Stimulated activated CD8-positive, alpha-beta memory T cell treated with anti-CD3 and anti-CD28 coated beads, Interleukin-12 subunit alpha, Interleukin-12 subunit beta, amount 100 ng/mL, for 24 hours (primary cell): ENCODE results near the gene SPTAN1.

ENCODE experiments used
- DNase-seq: peaks from one replicate; pipeline ENCODE4 v3.0.0-alpha.2; 2020; ENCODE audit errors: extremely low read depth

SPTAN1 gene

GRCh38 chr9:128632486-128632885 is 80.1 kb downstream of the SPTAN1 start:
- DNase-seq, result no peak

- DNase-seq, result no peak
Measured at GRCh38 chr9:128633057-128633456, 80.7 kb downstream of the SPTAN1 start.

- DNase-seq, result no peak
Measured at GRCh38 chr9:128633601-128634000, 81.2 kb downstream of the SPTAN1 start.

GRCh38 chr9:128634111-128634510 is 81.7 kb downstream of the SPTAN1 start:
- no peak for DNase-seq

GRCh38 chr9:128634651-128635262 is 82.4 kb downstream of the SPTAN1 start:
- no peak for DNase-seq

- DNase-seq, result no peak
Measured at GRCh38 chr9:128635266-128636023, 83.1 kb downstream of the SPTAN1 start.

GRCh38 chr9:128636024-128636390 is 83.6 kb downstream of the SPTAN1 start:
- no peak for DNase-seq

GRCh38 chr9:128636556-128637530 is 84.5 kb downstream of the SPTAN1 start:
- no peak for DNase-seq

GRCh38 chr9:128637656-128638055 is 85.3 kb downstream of the SPTAN1 start:
- no peak for DNase-seq

- DNase-seq, result no peak
Measured at GRCh38 chr9:128638580-128638979, 86.2 kb downstream of the SPTAN1 start.

GRCh38 chr9:128640603-128641002 is 88.2 kb downstream of the SPTAN1 start:
- no peak for DNase-seq

GRCh38 chr9:128642675-128643245 is 90.4 kb downstream of the SPTAN1 start:
- no peak for DNase-seq

GRCh38 chr9:128643519-128644300 is 91.3 kb downstream of the SPTAN1 start:
- no peak for DNase-seq

- peak; percentile 15 for DNase-seq
Measured at GRCh38 chr9:128648206-128648605, 95.8 kb downstream of the SPTAN1 start.

GRCh38 chr9:128651798-128652197 is 99.4 kb downstream of the SPTAN1 start:
- no peak for DNase-seq

- no peak for DNase-seq
Measured at GRCh38 chr9:128653908-128654307, 101.5 kb downstream of the SPTAN1 start.

GRCh38 chr9:128654481-128654880 is 102.1 kb downstream of the SPTAN1 start:
- no peak for DNase-seq

- peak; percentile 93 for DNase-seq
Measured at GRCh38 chr9:128656416-128657343, 104.3 kb downstream of the SPTAN1 start, which contains the start of gene DYNC2I2. Gene DYNC2I2, minus strand, starts transcription at chr9:128656847. Its CDS starts 121 bp downstream, at chr9:128656726.

GRCh38 chr9:128657344-128657704 is 104.9 kb downstream of the SPTAN1 start:
- no peak for DNase-seq

GRCh38 chr9:128657796-128658195 is 105.4 kb downstream of the SPTAN1 start:
- DNase-seq, result no peak
